ENCODE measurements around the gene COLEC12. TPM values are rescaled to one million over a fixed set of nuclear protein-coding genes. Genes with fewer than 3 reads are reported as not detected.

The COLEC12 gene
- total and polyA plus RNA-seq, 2 donors (not counting 3 experiments of a cell fraction or from before 2014, with no cell fraction given), result 8.0 to 17.1 TPM

DNA sequence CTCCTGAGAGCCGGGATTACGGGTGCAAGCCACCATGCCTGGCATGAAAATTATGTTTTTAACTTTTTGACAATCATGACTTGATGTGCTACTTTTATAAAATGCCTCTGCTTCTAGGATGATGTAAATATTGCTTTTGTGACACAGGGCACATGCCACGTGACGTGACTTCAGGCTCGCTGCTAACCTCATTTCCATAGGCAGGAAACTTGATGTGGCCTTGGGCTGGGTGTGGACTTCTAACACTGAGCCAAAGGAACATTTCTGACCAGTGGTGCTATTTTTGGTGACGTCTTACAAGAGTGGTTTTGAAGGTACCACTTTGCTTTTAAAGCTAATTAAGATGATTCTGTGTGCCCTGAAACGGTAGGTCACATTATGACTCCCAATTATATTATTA, 198.4 kb downstream of the COLEC12 start:
- peaks cover 6% of the 10 kb centered on the region for H3K4me1 ChIP-seq (ENCODE audit: control insufficient read depth, extremely low read depth, insufficient read depth, low read length)
- no peak overlapping the region for H3K9ac ChIP-seq (replicated peaks; ENCODE audit: extremely low read depth, insufficient read depth, low read length)
- TF ChIP-seq EZH2 (IDR thresholded peaks at IDR 0.05; ENCODE audit: borderline replicate concordance, low read depth, low read length, severe bottlenecking) (no peak), MYC (IDR thresholded peaks at IDR 0.05; ENCODE audit: low read depth, low read length) (no peak), FOS (IDR thresholded peaks at IDR 0.05; ENCODE audit: borderline replicate concordance, insufficient read depth, low read length) (no peak), JUN (IDR thresholded peaks at IDR 0.05; ENCODE audit: borderline replicate concordance, insufficient read depth, insufficient read length, low read depth) (no peak), GATA2 (IDR thresholded peaks at IDR 0.05; ENCODE audit: insufficient read depth, insufficient read length, low read depth, low read length) (no peak), POLR2AphosphoS5 (IDR thresholded peaks at IDR 0.05; ENCODE audit: insufficient read depth, low read depth, low read length) (no peak), POLR2A (IDR thresholded peaks at IDR 0.05; ENCODE audit: low read depth, low read length) (no peak)
- TF ChIP-seq, protein P1, sequence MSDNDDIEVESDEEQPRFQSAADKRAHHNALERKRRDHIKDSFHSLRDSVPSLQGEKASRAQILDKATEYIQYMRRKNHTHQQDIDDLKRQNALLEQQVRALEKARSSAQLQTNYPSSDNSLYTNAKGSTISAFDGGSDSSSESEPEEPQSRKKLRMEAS (IDR thresholded peaks at IDR 0.05; ENCODE audit: insufficient read depth, insufficient read length), result no peak
- TF ChIP-seq, protein P2, sequence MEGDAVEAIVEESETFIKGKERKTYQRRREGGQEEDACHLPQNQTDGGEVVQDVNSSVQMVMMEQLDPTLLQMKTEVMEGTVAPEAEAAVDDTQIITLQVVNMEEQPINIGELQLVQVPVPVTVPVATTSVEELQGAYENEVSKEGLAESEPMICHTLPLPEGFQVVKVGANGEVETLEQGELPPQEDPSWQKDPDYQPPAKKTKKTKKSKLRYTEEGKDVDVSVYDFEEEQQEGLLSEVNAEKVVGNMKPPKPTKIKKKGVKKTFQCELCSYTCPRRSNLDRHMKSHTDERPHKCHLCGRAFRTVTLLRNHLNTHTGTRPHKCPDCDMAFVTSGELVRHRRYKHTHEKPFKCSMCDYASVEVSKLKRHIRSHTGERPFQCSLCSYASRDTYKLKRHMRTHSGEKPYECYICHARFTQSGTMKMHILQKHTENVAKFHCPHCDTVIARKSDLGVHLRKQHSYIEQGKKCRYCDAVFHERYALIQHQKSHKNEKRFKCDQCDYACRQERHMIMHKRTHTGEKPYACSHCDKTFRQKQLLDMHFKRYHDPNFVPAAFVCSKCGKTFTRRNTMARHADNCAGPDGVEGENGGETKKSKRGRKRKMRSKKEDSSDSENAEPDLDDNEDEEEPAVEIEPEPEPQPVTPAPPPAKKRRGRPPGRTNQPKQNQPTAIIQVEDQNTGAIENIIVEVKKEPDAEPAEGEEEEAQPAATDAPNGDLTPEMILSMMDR (IDR thresholded peaks at IDR 0.05; ENCODE audit: extremely low read depth in 1 of 2, insufficient read depth in 1 of 2, low read depth in 1 of 2, low read length in 2 of 2), result no peak
- intact Hi-C loops (cut with micrococcal nuclease) (no loop called here), dilution Hi-C loops (cut with MboI; ENCODE audit: extremely low pct_ligation_motif_present, low sequenced_read_pairs) (no loop called here)
- DNase-seq (ENCODE audit: low read depth, low spot score) (no peak), FAIRE-seq (peak; percentile 46)
- no peak overlapping the region for H3K27ac ChIP-seq (ENCODE audit: insufficient read depth, low read depth, low read length)
- BruUV-seq (replicated peaks), result no TSS peak
- H3K9me1 ChIP-seq (replicated peaks; ENCODE audit: control insufficient read depth, extremely low read depth, insufficient read depth, low read length), result no peaks in the 10 kb centered on the region
- H3K9me3 ChIP-seq (replicated peaks; ENCODE audit: control insufficient read depth, insufficient read depth, low read length), result no peaks in the 10 kb centered on the region
- peak overlapping the region; percentile 79 for H2AFZ ChIP-seq (ENCODE audit: low read depth, low read length)
- ChIA-PET POLR2A (no interaction called here), CTCF (no interaction called here)
- no peaks in the 10 kb centered on the region for H4K20me1 ChIP-seq (replicated peaks; ENCODE audit: control insufficient read depth, extremely low read depth, insufficient read depth, low read length)
- H3K4me2 ChIP-seq (ENCODE audit: insufficient read depth, low read length), result no peak overlapping the region
- no peaks in the 10 kb centered on the region for H3K36me3 ChIP-seq (ENCODE audit: control insufficient read depth in 2 of 2, extremely low read depth in 1 of 2, insufficient read depth in 2 of 2, low read length in 2 of 2)
- peaks cover 0 to 4% of the 10 kb centered on the region in 2 experiments for H3K27me3 ChIP-seq (ENCODE audit: control insufficient read depth in 2 of 2, insufficient read depth in 2 of 2, low read length in 2 of 2)
- H3K4me3 ChIP-seq (replicated peaks in 1 of 3; ENCODE audit: insufficient read depth in 1 of 3, low read depth in 1 of 3, low read length in 3 of 3), result no peak overlapping the region
- no peaks in the 10 kb centered on the region for H3K79me2 ChIP-seq (ENCODE audit: control insufficient read depth, insufficient read depth, low read length)
